CD4-positive, alpha-beta T cell treated with Interleukin-15 for 1 hour (primary cell): Measurements from ENCODE around the gene FAF1.

Experiments used
- DNase-seq: peaks from one replicate; pipeline ENCODE4 v3.0.0-alpha.2; 2020

Gene FAF1

GRCh38 chr1:50471967-50472366 lies 488.1 kb downstream of the FAF1 start:
- DNase-seq, result no peak

GRCh38 chr1:50462964-50463363 lies 497.1 kb downstream of the FAF1 start:
- no peak for DNase-seq

DNA sequence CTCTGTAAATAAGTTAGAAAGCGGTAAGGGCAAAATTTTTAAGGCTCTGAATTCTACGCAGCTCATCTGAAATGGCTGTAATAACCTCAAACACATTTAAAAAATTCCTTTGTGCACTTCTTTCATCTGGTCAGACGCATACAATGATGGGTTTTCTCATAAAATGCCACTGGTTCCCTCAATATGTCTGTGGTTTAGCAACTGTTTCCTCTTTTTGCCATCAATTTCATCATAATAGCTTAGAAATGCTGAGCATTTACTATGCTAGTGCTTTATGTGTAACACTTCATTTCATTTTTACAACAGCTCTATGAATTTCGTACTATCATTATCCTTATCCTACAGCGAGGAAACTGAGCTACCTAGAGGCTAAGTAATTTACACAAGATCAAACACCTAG lies 501.6 kb downstream of the FAF1 start:
- no peak for DNase-seq

DNA sequence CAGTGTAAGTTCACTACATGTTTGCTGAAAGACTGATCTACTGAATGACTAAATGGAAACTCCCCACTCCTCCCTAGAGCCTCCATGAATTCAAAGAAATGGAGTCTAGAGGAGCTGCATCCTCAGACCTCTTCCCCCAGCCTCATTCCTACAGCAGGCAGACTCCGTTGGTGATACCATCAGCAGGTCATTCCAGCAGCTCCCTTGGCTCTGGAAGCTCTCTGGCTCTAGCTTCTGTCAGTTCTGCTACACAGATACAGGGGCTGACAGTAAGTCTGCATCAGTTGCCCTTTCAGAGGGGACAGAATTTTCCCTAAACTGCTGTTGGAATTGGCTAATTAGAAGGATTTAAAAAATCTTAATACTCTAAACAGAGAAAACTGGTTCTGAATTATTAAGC lies 505.2 kb downstream of the FAF1 start:
- DNase-seq, result no peak

GRCh38 chr1:50453266-50453665 lies 506.8 kb downstream of the FAF1 start:
- no peak for DNase-seq

DNA sequence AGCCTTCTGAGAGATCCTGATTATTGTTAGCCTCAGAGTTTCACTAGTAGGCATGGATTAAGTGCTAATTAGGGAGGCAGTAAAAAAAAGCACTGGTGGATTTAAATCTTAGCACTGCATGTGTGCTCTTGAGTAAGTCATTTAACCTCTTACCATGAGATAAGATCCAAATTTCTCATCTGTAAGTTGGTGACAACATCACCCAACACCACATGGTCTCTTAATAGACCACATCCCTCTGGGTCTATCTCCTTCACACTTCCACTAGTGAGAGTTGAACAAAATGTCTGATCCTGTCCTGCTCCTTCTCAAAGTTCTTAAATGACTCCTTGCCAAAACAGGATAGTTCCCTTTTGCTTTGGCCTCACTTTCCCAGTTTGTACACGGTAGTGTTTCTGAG lies 507.4 kb downstream of the FAF1 start:
- no peak for DNase-seq

DNA sequence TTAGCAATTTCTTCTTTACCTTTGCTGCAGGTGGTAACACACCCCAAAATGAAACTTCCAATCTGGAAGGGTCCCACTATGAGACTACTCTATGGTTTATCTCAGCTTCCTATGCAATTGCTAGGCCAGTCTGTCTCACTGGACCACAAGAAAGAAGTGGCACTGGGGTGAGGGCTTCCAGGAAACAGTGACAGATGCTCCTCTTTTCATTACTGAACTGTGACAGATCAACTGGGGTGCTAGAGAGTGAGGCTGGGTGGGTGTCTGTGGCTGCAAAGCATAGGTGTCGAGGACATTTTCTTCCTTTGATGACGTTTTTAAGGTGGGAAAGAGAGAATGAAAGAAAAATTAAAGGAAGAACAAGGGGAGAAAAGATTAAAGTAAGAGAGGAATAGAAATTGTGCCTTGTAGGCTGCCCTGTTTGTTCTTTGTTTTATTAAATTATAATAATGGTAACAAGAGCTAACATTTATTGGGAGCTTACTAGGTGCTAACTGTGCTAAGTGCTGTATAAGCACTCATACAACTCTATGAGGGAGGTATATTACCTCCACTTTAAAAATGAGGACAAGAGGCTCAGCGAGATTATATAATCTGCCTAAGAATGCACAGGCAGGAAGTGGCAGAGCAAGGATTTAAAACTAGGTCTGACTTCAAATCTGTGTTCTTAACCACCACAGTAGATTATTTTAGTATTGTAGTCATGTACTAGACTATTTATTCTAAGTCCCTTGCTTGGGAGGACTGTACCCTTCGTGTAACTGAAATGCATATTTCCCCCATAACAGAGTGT lies 509.0 kb downstream of the FAF1 start:
- no peak for DNase-seq

DNA sequence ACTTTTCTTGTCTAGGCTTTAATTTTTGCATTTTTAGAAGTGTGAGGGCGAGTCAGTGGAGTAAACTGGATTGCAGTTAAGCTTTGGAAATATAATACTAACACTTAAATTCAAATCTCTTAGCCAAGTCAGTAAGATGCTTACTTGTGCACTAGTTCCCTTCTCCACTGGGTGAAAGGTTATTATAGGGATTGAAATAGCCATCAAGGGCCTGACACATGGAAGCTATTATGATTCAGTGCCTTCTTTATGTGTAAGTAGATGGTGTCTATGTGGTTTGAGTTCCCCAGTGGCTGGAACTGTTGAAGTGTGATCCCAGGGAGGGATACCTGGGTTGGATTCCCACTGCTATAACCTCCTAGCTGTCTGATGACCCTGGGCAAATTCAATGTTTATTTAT lies 512.1 kb downstream of the FAF1 start:
- DNase-seq, result no peak

- DNase-seq, result no peak
Observed at GRCh38 chr1:50441183-50441582, 518.9 kb downstream of the FAF1 start.

- DNase-seq, result no peak
Observed at GRCh38 chr1:50438945-50439344, 521.1 kb downstream of the FAF1 start.

DNA sequence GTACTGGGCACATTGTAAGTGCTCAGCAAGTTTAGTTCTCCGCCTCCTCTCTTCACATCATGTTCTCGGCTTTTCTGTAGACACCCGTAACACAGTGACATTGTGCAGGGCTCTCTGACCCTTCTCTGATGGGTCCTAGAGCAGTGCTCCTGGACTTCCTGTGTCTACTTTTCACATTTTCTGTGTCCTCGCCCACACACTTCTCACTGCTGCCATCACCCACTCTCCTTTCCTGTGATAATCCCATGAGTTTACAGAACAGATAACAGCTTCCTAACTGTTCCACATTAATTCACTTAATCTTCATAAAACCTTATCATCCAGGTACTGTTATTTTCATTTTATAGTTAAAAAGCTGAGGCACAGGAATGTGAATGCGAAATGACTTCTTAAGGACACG lies 523.6 kb downstream of the FAF1 start:
- DNase-seq, result no peak

DNA sequence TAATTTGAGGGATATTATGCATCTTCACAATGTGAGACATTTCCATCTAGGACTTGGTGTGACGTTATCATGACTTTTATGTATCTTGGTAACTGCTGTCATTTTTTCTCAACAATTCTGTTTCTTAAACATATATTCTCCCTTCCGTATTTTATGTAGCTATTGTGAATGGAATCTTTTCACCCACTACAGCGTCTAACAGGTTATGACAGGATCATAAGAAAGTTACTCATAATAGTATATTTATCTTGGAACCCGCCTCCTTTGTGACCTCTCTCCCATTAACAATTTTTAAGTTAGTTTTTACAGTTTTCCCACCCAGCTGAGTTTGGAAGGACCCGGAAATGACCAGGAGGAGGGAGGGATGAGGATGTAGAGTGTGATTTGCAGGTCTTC lies 530.1 kb downstream of the FAF1 start:
- DNase-seq, result no peak

- no peak for DNase-seq
Observed at GRCh38 chr1:50427818-50428779, 532.0 kb downstream of the FAF1 start.

DNA sequence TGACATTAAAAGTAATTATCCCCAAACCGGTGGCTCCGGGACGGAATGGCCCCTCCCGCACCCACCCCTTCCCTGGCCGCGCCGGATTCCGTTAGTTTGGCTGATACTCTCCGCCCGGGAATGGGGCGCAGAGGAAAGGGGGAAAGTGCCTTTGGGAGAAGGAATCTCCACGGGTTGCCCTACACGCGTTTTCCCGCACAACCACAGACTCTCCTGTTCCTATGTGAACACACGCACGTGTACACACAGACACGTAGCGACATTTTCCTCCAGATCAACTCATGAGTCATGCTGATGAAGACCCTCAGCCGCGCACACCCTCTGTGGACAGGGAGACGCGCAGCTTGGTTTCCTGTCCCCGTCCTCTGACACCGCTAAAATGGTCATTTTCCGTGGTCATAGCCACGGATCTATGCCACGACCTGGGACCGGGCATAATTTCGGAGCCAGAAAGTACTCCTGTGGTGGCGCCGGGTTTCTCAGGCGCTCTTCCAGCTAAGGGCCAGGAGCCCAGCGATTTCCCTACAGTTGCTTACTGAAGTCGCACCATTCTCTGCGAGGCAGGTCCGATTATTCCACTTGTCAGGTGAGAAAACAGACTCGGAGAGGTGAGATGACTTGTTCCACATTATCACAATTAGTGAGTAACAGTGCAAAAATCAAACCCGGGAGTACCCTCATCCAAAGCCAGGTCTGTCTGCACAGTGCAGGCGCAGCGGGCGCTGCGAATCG lies 532.8 kb downstream of the FAF1 start:
- no peak for DNase-seq

DNA sequence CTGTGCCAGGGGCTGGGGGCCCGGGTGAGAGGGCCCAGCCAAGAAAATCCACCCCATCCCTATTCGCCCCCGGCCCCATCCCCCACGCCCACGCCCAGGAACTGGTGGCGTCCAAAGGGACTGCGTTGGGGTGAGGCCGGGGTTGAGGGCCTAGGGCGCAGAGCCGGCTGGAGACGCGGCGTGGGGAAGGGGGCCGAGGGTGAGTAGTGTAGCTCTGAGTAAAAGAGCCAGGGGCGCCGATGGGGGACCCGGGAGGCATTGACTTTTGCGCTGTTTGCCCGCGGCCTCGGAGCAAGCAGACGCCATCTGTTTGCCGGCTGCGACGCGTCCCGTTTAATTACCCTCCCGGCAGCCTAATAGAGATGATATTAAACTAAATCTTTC lies 533.4 kb downstream of the FAF1 start:
- no peak for DNase-seq

GRCh38 chr1:50426108-50426700 lies 533.9 kb downstream of the FAF1 start:
- no peak for DNase-seq

GRCh38 chr1:50425376-50426107 lies 534.5 kb downstream of the FAF1 start:
- no peak for DNase-seq

DNA sequence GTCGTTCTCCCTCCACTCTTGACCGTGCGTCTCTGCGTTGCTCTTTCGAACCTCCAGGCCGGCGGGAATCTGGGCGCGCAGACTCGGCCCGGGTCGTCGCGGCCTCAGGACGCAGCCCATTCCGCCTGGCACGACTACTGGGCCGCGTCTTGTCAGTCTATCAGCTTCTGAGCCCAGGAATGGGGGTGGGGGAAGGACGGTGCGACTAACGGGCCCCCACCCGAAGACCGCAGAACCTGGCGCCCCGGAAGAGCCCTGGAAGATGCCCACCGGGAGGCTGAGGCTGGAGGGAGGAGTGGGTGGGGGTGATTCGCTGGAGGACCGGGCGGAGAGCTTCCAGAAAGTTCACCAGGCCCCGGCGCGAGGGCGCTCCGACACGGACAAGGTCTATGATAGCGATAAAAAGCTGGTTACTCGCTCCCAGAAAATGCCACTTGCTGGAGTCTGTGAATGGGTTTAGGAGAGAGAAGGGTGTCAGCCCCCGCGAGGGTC lies 535.1 kb downstream of the FAF1 start:
- DNase-seq, result no peak

- DNase-seq, result no peak
Observed at GRCh38 chr1:50424045-50424883, 535.8 kb downstream of the FAF1 start.

DNA sequence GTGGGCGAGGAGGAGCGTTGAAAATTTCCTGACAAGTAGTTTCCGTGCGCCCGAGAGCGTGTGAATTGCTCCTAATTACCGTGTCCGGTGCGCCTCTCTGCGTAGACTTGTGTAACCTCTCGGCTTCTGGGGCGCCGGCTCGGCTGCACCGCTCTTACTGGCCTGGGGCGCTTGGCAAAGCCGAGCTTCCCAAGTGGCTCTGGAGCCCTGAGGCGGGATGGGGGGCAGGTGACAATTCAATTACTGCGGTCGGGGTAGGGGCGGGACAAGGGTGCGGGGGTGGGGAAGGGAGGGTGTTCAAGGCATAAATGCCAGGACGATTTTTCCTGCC lies 536.4 kb downstream of the FAF1 start:
- no peak for DNase-seq

DNA sequence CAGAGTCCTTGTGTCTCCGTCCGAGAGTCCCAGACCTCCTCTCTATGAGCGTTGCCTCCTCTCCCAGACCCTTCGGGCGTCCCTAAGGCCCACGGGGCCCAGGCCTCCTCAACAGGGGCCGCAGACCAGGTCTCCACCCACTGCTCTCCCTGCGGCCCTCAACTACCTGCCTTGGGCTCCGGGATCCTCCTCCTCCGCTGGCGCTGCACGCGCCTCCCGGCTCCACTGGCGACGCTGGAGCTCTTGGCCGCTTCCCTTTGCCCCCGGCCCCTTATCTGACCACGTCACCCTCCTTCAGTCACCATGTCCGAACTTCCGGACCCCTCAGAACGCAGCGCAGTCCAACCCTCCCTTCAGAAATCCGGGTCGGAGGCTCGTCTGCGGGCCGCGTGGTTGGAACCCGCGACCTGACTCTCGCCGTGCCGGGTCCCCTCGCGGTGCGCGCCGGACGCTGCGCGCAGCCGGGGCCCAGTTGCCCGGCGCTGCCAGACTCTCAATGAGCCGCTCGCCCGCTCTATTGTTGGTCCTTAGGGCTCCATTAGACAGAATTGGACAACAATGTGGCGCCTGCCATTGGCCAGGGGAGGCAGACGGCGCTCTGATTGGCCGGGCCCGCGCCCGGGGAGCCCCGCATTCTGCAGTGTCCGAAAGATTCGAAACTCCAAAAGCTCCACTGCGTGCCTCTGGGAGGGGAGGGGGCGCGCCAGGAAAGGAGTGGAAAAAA lies 537.0 kb downstream of the FAF1 start, which contains the start of gene DMRTA2:
TSS of gene DMRTA2 (minus strand) at position 498 of the 724 bp plus-strand sequence. CDS start 1,907 bp downstream, outside the sequence.
- DNase-seq, result no peak
